AG08395 (cell line): ENCODE results near the gene SEPTIN3.

Source experiments
- DNase-seq: peaks from one replicate; pipeline ENCODE4 v3.0.0; 2012; ENCODE audit warnings: mixed read lengths, low spot score

SEPTIN3 gene

GRCh38 chr22:41969110-41969646 is at the start of gene SEPTIN3:
Gene SEPTIN3 (plus strand): TSS chr22:41969443. CDS start chr22:41971493, 2,050 bp downstream.
- DNase-seq: no peak

- DNase-seq: no peak
Observed at GRCh38 chr22:41920271-41920976, 48.8 kb upstream of the SEPTIN3 start.

- DNase-seq: no peak
Observed at GRCh38 chr22:41922328-41922727, 46.9 kb upstream of the SEPTIN3 start.

GRCh38 chr22:41922940-41923594 is 46.2 kb upstream of the SEPTIN3 start:
- no peak for DNase-seq

- no peak for DNase-seq
Observed at GRCh38 chr22:41923595-41924276, 45.5 kb upstream of the SEPTIN3 start.

- DNase-seq: peak; percentile 61
Observed at GRCh38 chr22:41925783-41926460, 43.3 kb upstream of the SEPTIN3 start.

GRCh38 chr22:41927813-41928212 is 41.4 kb upstream of the SEPTIN3 start:
- DNase-seq: no peak

GRCh38 chr22:41928593-41929417 is 40.4 kb upstream of the SEPTIN3 start:
- no peak for DNase-seq

GRCh38 chr22:41929418-41929810 is 39.8 kb upstream of the SEPTIN3 start:
- DNase-seq: no peak

- DNase-seq: no peak
Observed at GRCh38 chr22:41931701-41932269, 37.5 kb upstream of the SEPTIN3 start.

- DNase-seq: no peak
Observed at GRCh38 chr22:41932353-41932752, 36.9 kb upstream of the SEPTIN3 start.

- no peak for DNase-seq
Observed at GRCh38 chr22:41933411-41934177, 35.6 kb upstream of the SEPTIN3 start.

- DNase-seq: no peak
Observed at GRCh38 chr22:41934284-41935014, 34.8 kb upstream of the SEPTIN3 start.

GRCh38 chr22:41935015-41935351 is 34.3 kb upstream of the SEPTIN3 start:
- DNase-seq: no peak

GRCh38 chr22:41935509-41935908 is 33.7 kb upstream of the SEPTIN3 start:
- no peak for DNase-seq

GRCh38 chr22:41936894-41937169 is 32.4 kb upstream of the SEPTIN3 start:
- no peak for DNase-seq

- no peak for DNase-seq
Observed at GRCh38 chr22:41939981-41940831, 29.0 kb upstream of the SEPTIN3 start.

GRCh38 chr22:41940832-41941765 is 28.1 kb upstream of the SEPTIN3 start:
- DNase-seq: peak; percentile 85
